OCI-LY7 (cell line): ENCODE results near the gene SYDE2. TPM values are rescaled to one million over a fixed set of nuclear protein-coding genes. Genes with fewer than 3 reads are reported as not detected.
"Not testable (repeated sequence)": the region's sequence is repeated elsewhere in the genome, so short reads cannot be mapped to it uniquely, and the experiment has no call there.

ENCODE experiments used
- BruUV-seq: library from RNA; stranded (reverse); fragments of 400-500 nt; replicated peaks from 2 replicates; lab custom pipeline; 2021; lab: Mats Ljungman, UMichigan
- CTCF ChIA-PET: fragments of 300-600 bp; sonication (Branson Sonifier 250); formaldehyde crosslinking; loops from one replicate; lab custom pipeline; 2022; ENCODE audit warnings: antibody characterized with exemption; ENCODE audit not compliant: unreplicated experiment; lab: Charles Lee
- POLR2A ChIA-PET: fragments of 300-600 bp; sonication (Branson Sonifier 250); formaldehyde crosslinking; loops from one replicate; lab custom pipeline; 2022; ENCODE audit warnings: antibody characterized with exemption; lab: Charles Lee
- DNase-seq: peaks from one replicate; pipeline ENCODE4 v3.0.0-alpha.2; 2015; ENCODE audit warnings: low spot score
- H2AFZ ChIP-seq: fragments of 200-600 bp; sonication (generic), shearing (Covaris generic); 2 replicates; pipeline ENCODE4 v1.6.1; 2014; ENCODE audit warnings: mild to moderate bottlenecking, antibody characterized with exemption, low read length, moderate library complexity
- H3K27ac ChIP-seq: fragments of 200-600 bp; sonication (generic); 2 replicates; pipeline ENCODE4 v1.5.1; 2014; ENCODE audit warnings: mixed run types, low read depth, mild to moderate bottlenecking, moderate library complexity, low read length, inconsistent platforms; ENCODE audit not compliant: poor library complexity, severe bottlenecking
- H3K36me3 ChIP-seq: fragments of 200-600 bp; sonication (generic); 2 replicates; pipeline ENCODE4 v1.6.1; 2014; ENCODE audit warnings: mild to moderate bottlenecking, antibody characterized with exemption, low read length, moderate library complexity, mixed read lengths; ENCODE audit not compliant: insufficient read depth
- H3K4me1 ChIP-seq: fragments of 200-600 bp; sonication (generic); 2 replicates; pipeline ENCODE4 v1.5.1; 2014; ENCODE audit warnings: mild to moderate bottlenecking, low read length; ENCODE audit not compliant: insufficient read depth, poor library complexity, severe bottlenecking
- H3K4me2 ChIP-seq: fragments of 200-600 bp; sonication (generic); 2 replicates; pipeline ENCODE4 v1.6.1; 2014; ENCODE audit warnings: mild to moderate bottlenecking, low read length
- H3K4me3 ChIP-seq: fragments of 200-600 bp; sonication (generic); 2 replicates; pipeline ENCODE4 v1.5.1; 2014; ENCODE audit warnings: mild to moderate bottlenecking, low read depth, low read length; ENCODE audit not compliant: poor library complexity, severe bottlenecking
- H3K79me2 ChIP-seq: fragments of 200-600 bp; sonication (generic); 2 replicates; pipeline ENCODE4 v1.6.1; 2016; ENCODE audit warnings: low read depth, mild to moderate bottlenecking, low read length, moderate library complexity, mixed read lengths; ENCODE audit not compliant: insufficient read depth
- H3K9me2 ChIP-seq: fragments of 200-600 bp; sonication (generic); 2 replicates; pipeline ENCODE4 v1.6.1; 2016; ENCODE audit warnings: mild to moderate bottlenecking, low read length, mixed read lengths; ENCODE audit not compliant: insufficient read depth
- H3K9me3 ChIP-seq: fragments of 200-600 bp; sonication (generic); 2 replicates; pipeline ENCODE4 v1.6.1; 2014; ENCODE audit warnings: mild to moderate bottlenecking, mixed run types, low read length, mixed read lengths
- H4K20me1 ChIP-seq: fragments of 200-600 bp; sonication (generic); 2 replicates; pipeline ENCODE4 v1.6.1; 2014; ENCODE audit warnings: mild to moderate bottlenecking, antibody characterized with exemption, low read length, moderate library complexity, mixed read lengths; ENCODE audit not compliant: insufficient read depth
- EZH2phosphoT487 ChIP-seq: fragments of 200-600 bp; sonication (generic); IDR thresholded peaks from 2 replicates; pipeline ENCODE4 v1.6.1; 2018; ENCODE audit warnings: low read depth, borderline replicate concordance, mild to moderate bottlenecking, mixed run types, antibody characterized with exemption, low read length, moderate library complexity, mixed read lengths
- intact Hi-C: fragments of 100-400 bp; cut with micrococcal nuclease; formaldehyde crosslinking; loops from one replicate; pipeline ENCODE4 v1.10.0; 2022; ENCODE audit not compliant: unreplicated experiment
- total RNA-seq, 2 experiments: library from RNA; depleted of rRNA in 1 of 2; stranded (reverse); fragments of >200 nt in 1 of 2; shearing (Covaris generic) in 1 of 2; gene quantifications; 2 replicates each; pipeline ENCODE4 v1.2.3, GENCODE V29; 2014 to 2022
- TF ChIP-seq, protein P1 (sequence below): fragments of 200-600 bp; sonication (generic); conservative IDR thresholded peaks from 2 replicates; pipeline ENCODE4 v1.5.1; 2014; ENCODE audit warnings: mild to moderate bottlenecking, antibody characterized with exemption, low read length, moderate library complexity, mixed read lengths

SYDE2 gene
- total RNA-seq, 2 experiments from 2014 or later, result not detected

GRCh38 chr1:85148524-85149250, 52.1 kb downstream of the SYDE2 start:
- POLR2A ChIA-PET, result interaction anchor here (0.7 to 0.8 kb wide), 2 partner anchors 12 to 14 kb away, joined by 3 to 4 read pairs; no protein-coding TSS in a partner anchor
- no peak for DNase-seq

GRCh38 chr1:85146972-85147359, 53.9 kb downstream of the SYDE2 start:
- no peak for DNase-seq
- Histone ChIP-seq H3K9me3 (no peaks in the 10 kb centered on the region), H3K36me3 (no peaks in the 10 kb centered on the region), H3K4me3 (no peak overlapping the region), H2AFZ (no peak overlapping the region), H3K79me2 (no peaks in the 10 kb centered on the region), H4K20me1 (no peaks in the 10 kb centered on the region), H3K27ac (no peak overlapping the region), H3K4me2 (no peak overlapping the region), H3K9me2 (no peaks in the 10 kb centered on the region), H3K4me1 (no peaks in the 10 kb centered on the region)
- ChIA-PET POLR2A (no interaction called here), CTCF (no interaction called here)
- intact Hi-C loops, result no loop called here
- no TSS peak for BruUV-seq
- TF ChIP-seq EZH2phosphoT487, result no peak
- TF ChIP-seq, protein P1, sequence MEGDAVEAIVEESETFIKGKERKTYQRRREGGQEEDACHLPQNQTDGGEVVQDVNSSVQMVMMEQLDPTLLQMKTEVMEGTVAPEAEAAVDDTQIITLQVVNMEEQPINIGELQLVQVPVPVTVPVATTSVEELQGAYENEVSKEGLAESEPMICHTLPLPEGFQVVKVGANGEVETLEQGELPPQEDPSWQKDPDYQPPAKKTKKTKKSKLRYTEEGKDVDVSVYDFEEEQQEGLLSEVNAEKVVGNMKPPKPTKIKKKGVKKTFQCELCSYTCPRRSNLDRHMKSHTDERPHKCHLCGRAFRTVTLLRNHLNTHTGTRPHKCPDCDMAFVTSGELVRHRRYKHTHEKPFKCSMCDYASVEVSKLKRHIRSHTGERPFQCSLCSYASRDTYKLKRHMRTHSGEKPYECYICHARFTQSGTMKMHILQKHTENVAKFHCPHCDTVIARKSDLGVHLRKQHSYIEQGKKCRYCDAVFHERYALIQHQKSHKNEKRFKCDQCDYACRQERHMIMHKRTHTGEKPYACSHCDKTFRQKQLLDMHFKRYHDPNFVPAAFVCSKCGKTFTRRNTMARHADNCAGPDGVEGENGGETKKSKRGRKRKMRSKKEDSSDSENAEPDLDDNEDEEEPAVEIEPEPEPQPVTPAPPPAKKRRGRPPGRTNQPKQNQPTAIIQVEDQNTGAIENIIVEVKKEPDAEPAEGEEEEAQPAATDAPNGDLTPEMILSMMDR, result no peak

More at GRCh38 chr1:85148524-85149250, 52.1 kb downstream of the SYDE2 start:
- H3K27ac ChIP-seq, result no peak overlapping the region
- H3K4me1 ChIP-seq, result no peaks in the 10 kb centered on the region
- H3K79me2 ChIP-seq, result no peaks in the 10 kb centered on the region
- H4K20me1 ChIP-seq, result no peaks in the 10 kb centered on the region
- no peak overlapping the region for H3K4me3 ChIP-seq
- no peaks in the 10 kb centered on the region for H3K9me3 ChIP-seq
- H2AFZ ChIP-seq, result no peak overlapping the region
- no peak overlapping the region for H3K4me2 ChIP-seq
- CTCF ChIA-PET, result no interaction called here
- BruUV-seq, result no TSS peak
- intact Hi-C loops, result no loop called here
- no peak for TF ChIP-seq EZH2phosphoT487
- TF ChIP-seq, protein P1, result no peak
- no peaks in the 10 kb centered on the region for H3K9me2 ChIP-seq
- no peaks in the 10 kb centered on the region for H3K36me3 ChIP-seq

DNA sequence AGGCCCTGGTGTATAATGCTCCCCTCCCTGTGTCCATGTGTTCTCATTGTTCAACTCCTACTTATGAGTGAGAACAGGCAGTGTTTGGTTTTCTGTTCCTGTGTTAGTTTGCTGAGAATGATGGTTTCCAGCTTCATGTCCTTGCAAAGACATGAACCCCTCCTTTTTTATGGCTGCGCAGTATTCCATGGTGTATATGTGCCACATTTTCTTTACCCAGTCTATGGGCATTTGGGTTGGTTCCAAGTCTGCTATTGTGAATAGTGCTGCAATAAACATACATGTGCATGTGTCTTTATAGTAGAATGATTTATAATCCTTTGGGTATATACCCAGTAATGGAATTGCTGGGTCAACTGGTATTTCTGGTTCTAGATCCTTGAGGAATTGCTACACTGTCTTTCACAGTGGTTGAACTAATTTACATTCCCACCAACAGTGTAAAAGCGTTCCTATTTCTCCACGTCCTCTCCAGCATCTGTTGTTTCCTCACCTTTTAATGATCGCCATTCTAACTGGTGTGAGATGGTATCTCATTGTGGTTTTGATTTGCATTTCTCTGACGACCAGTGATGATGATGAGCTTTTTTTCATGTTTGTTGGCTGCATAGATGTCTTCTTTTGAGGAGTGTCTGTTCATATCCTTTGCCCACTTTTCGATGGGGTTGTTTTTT, 54.4 kb downstream of the SYDE2 start:
- H3K4me1 ChIP-seq, H3K9me2 ChIP-seq, H3K27ac ChIP-seq, H3K36me3 ChIP-seq, BruUV-seq, H3K4me2 ChIP-seq, H3K79me2 ChIP-seq, H3K4me3 ChIP-seq, intact Hi-C loops, DNase-seq, H3K9me3 ChIP-seq, CTCF ChIA-PET, H2AFZ ChIP-seq, H4K20me1 ChIP-seq, POLR2A ChIA-PET: not testable (repeated sequence)
